ENCODE data around the gene ATP9A. TPM values are rescaled to one million over a fixed set of nuclear protein-coding genes. Genes with fewer than 3 reads are reported as not detected.

ATP9A gene
- total RNA-seq, 1 experiment from 2014 or later: 12.1 TPM

GRCh38 chr20:51639206-51639832 is 128.9 kb downstream of the ATP9A start:
- no peak overlapping the region for H3K4ac ChIP-seq (ENCODE audit: low read depth, low read length)
- H4K91ac ChIP-seq (ENCODE audit: insufficient read length, low read depth, low read length): no peak overlapping the region
- no peaks in the 10 kb centered on the region for H3K79me2 ChIP-seq (ENCODE audit: insufficient read depth, low read length)
- H2BK12ac ChIP-seq (ENCODE audit: insufficient read length, low read depth, low read length): no peak overlapping the region
- no peak overlapping the region for H2AK5ac ChIP-seq (ENCODE audit: insufficient read length, low read length)
- no peak overlapping the region for H3K27ac ChIP-seq (ENCODE audit: insufficient read length, low read depth, low read length)
- H3K27me3 ChIP-seq (ENCODE audit: insufficient read depth, low read length): no peaks in the 10 kb centered on the region
- no peaks in the 10 kb centered on the region for H3K27me3 Mint-ChIP-seq (ENCODE audit: low read depth)
- peak; percentile 81 for DNase-seq
- no peak overlapping the region for H3K4me3 Mint-ChIP-seq
- H3K4me1 ChIP-seq (ENCODE audit: insufficient read depth, low read length): no peaks in the 10 kb centered on the region
- no peak overlapping the region for H4K8ac ChIP-seq (replicated peaks; ENCODE audit: insufficient read length, low read depth, low read length)
- no peaks in the 10 kb centered on the region for H3K9me3 Mint-ChIP-seq
- H3K36me3 Mint-ChIP-seq (ENCODE audit: insufficient read depth in 1 of 3, low read depth in 3 of 3): no peaks in the 10 kb centered on the region; a peak in 2 of 7 replicates
- peak overlapping the region in 1 of 3 experiments; percentile 10; a peak in 2 of 7 replicates for H3K27ac Mint-ChIP-seq
- no peak overlapping the region for H3T11ph ChIP-seq (ENCODE audit: low read length)
- no peaks in the 10 kb centered on the region for H3K9me3 ChIP-seq (ENCODE audit: control insufficient read depth, low read depth, low read length)
- no peaks in the 10 kb centered on the region for H3K23me2 ChIP-seq (ENCODE audit: insufficient read length, low read depth, low read length, poor library complexity, severe bottlenecking)
- H4K5ac ChIP-seq (ENCODE audit: insufficient read length, low read depth, low read length): no peak overlapping the region
- H2BK15ac ChIP-seq (ENCODE audit: low read depth, low read length): no peak overlapping the region
- H3K79me1 ChIP-seq (ENCODE audit: insufficient read depth, low read depth, low read length, poor library complexity, severe bottlenecking): no peaks in the 10 kb centered on the region
- H4K20me1 ChIP-seq (ENCODE audit: control insufficient read depth, insufficient read depth, insufficient read length): peaks cover 2% of the 10 kb centered on the region
- no peak overlapping the region for H2BK5ac ChIP-seq (ENCODE audit: insufficient read length, low read length)
- no CpG with 5 or more reads among the region's 12 CpGs for WGBS (ENCODE audit: extremely low coverage, insufficient read length, low lambda C conversion rate)
- peak; percentile 95 for TF ChIP-seq CTCF (conservative IDR thresholded peaks at IDR 0.05)
- H2BK120ac ChIP-seq (ENCODE audit: low read depth, low read length, poor library complexity, severe bottlenecking): no peak overlapping the region
- no peak overlapping the region for H2BK20ac ChIP-seq (ENCODE audit: low read depth, low read length, poor library complexity, severe bottlenecking)
- H3K4me1 Mint-ChIP-seq: peaks cover 10 to 11% of the 10 kb centered on the region in 2 experiments
- no peak overlapping the region for H3K56ac ChIP-seq (ENCODE audit: insufficient read length, low read depth, low read length)
- no peak overlapping the region for H3K18ac ChIP-seq (ENCODE audit: insufficient read length, low read depth, low read length)
- no peak overlapping the region for H3K9ac ChIP-seq (ENCODE audit: extremely low read depth, insufficient read length, low read length)
- no peak overlapping the region for H2AFZ ChIP-seq (ENCODE audit: low read length)
- H3K4me2 ChIP-seq (ENCODE audit: insufficient read depth, insufficient read length, low read length): no peak overlapping the region
- no peak overlapping the region for H3K14ac ChIP-seq (ENCODE audit: insufficient read depth, low read length)
- H3K23ac ChIP-seq (ENCODE audit: insufficient read length, low read depth, low read length): no peak overlapping the region

Measured in H9 (cell line).